NCI-H446 (cell line): ENCODE results near the gene ATXN7.

Experiments
- DNase-seq, 2 experiments: peaks; one replicate each; lab custom pipeline; 2025; lab: John Stamatoyannopoulos, UW

The ATXN7 gene

GRCh38 chr3:63986146-63986545 lies 122.5 kb downstream of the ATXN7 start:
- DNase-seq = no peak

DNA sequence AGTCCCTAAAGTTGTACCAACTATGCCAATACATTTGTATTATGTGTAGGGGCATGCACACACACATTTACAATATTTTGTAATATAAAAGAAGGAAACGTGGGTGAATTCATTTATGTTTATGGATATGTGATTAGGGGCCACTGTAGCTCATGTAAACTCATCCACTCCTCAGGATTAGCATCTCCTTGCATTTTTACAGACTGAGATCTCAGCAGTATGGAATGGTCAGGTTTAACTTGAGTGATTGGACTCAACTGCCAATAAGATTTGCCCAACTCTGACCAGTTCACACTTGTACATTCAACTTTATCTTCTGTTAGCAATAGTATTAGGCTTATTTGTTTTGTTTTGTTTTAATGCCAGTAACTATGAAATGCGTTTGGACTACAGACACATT lies 123.2 kb downstream of the ATXN7 start:
- DNase-seq = no peak

DNA sequence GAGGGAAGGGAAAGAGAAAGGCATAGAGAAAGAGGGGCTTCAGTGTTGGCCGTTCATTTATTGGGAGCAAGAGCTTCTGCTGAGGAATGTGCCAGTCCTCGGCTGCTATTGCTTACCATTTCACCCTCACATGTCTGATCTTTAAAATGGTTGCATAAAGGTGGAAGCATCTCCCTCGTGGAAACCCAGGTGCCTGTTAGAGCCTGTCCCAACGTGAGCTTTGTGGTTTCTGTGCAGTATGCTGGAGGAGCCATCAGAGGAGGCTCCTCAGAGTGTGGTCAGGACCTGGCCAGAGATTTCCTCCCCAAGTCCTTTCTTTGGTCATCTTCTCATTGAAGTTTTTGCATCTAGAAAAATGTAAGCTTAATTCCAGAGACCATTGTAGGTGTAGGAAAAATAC lies 125.3 kb downstream of the ATXN7 start:
- no peak for DNase-seq

DNA sequence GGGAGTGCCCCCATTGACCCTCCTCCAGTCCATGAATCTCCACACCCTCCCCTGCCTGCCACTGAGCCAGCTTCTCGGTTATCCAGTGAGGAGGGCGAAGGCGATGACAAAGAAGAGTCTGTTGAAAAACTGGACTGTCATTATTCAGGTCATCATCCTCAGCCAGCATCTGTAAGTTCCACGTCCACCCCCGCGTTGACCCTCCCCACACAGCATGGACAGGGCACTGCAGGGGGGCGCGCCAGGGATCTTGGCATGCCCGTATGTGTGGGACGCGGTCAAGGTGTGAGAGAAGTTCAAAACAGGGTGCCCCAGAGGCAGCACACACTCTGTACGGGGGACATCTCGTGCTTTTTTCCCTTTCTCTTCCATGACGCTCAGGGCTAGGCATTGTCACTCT lies 126.5 kb downstream of the ATXN7 start:
- no peak for DNase-seq

DNA sequence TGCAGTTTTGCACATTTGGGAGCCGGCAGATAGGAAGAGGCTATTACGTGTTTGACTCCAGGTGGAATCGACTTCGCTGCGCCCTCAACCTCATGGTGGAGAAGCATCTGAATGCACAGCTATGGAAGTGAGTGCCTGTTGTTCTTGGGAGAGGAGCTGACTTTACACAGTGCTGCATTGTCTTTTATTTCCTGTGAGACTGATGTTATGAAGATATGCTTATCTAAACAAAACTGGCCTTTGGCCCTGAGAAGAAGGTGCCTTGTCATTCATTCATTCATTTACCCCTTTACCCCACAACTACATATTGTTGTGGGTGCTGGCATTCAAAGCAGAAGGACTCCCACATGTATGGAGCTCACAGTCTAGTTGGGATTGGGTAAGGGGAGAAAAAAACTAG lies 127.1 kb downstream of the ATXN7 start:
- no peak for DNase-seq

GRCh38 chr3:63991666-63992065 lies 128.0 kb downstream of the ATXN7 start:
- DNase-seq = no peak

GRCh38 chr3:63992516-63993209 lies 129.0 kb downstream of the ATXN7 start:
- DNase-seq = no peak

GRCh38 chr3:63993653-63994079 lies 130.0 kb downstream of the ATXN7 start:
- DNase-seq = peak; percentile 0 to 59

GRCh38 chr3:63995086-63995485 lies 131.4 kb downstream of the ATXN7 start:
- no peak for DNase-seq

- DNase-seq = no peak
These were observed 135.4 kb downstream of the ATXN7 start for GRCh38 chr3:63998852-63999754.

- DNase-seq = no peak
These were observed 136.9 kb downstream of the ATXN7 start for GRCh38 chr3:64000453-64001055.

- no peak for DNase-seq
These were observed 138.6 kb downstream of the ATXN7 start for GRCh38 chr3:64002233-64002632.

DNA sequence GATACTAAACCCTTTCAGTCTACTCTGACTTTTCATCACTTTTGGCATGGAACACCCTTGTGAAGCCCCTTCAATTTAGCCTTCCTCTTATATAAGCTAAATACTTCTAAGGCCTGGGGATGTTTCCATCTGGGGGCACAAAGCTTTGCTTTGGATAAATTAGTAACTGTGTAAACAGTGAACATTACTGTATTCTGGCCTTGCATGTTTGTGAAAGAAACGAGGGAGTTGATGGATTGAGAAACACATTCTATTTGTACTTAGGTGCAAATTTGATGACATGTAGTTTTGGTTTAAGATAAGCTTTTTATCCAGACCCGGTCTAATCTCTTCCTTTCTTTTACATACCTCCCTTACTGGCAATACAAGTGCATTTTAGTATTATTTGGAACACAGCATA lies 139.9 kb downstream of the ATXN7 start:
- no peak for DNase-seq

DNA sequence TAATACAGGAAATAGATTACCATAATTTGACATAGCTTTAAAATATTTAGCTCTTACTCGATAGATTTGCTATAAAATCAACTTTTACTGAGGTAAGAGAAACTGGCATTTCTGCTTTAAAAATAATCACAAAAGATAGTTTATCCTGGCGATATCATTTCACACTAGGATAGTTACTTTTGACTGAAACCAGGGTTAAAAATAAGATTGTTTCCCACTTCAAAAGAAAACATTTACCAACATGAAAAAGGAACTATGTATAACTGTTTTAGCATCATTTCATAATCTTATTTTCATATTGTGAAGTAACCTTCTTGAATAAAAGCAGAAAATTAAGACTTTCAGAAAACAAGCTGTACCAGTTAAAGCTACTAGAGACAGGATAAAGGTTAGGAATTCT lies 144.3 kb downstream of the ATXN7 start:
- DNase-seq = no peak

DNA sequence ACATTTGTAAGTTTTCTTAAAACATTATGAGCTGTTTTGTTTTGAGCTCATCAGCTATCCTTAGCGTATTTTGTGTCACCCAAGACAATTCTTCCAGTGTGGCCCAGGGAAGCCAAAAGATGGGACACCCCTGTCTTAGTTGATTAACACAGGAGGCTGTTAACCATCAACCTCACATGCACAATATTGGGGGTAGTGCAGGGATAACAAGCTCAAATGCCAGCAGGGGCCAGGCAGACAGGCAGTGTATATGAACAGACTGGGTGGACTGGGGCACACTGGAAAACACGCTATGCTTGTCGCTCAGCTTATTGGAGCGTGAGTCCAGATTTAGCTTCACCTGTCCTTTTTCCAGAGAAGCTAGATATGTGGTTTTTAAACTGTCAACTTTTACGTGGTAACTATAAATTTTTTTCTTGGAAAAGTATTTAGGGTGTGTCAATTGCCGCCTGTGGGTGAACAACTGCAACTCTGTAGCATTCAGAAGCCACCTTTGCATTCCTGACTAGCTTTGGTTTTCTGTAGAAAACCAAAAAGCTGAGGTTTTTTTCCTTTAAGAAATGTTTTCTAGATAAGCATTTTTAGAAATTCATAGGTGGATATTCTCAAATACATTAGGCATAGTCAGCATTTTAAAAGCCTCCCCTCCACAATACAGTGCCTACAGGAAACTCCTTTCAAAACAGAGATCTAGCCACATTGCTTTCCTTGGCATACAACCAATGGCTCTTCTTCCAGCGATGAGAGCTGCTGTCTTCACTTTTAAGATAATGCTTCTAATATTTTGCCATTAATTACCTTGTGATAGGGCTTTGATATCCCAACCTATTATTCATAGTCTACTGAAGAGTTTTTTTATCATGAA lies 145.1 kb downstream of the ATXN7 start:
- no peak for DNase-seq

DNA sequence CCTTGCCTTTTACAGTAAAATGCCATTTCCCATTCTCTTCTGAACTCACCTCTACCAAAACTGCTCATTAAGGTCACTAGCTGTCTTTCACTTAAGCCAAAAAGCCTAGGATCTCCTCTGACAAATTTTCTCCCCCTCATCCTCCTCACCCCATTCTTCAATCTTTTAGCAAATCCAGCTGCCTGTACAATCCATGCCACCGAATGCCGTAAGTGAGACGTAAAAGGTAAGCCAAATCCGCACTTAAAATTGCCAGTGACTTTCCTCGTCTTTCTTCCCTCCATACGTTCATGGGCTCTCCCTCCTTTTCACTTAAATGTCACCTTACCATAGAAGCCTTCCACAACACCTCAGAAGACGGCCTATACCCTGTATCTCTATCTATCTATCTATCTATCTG lies 145.9 kb downstream of the ATXN7 start:
- DNase-seq = no peak

- DNase-seq = no peak
These were observed 146.5 kb downstream of the ATXN7 start for GRCh38 chr3:64010199-64010598.

- no peak for DNase-seq
These were observed 148.0 kb downstream of the ATXN7 start for GRCh38 chr3:64011685-64012084.

- DNase-seq = no peak
These were observed 153.4 kb downstream of the ATXN7 start for GRCh38 chr3:64016941-64017620.

DNA sequence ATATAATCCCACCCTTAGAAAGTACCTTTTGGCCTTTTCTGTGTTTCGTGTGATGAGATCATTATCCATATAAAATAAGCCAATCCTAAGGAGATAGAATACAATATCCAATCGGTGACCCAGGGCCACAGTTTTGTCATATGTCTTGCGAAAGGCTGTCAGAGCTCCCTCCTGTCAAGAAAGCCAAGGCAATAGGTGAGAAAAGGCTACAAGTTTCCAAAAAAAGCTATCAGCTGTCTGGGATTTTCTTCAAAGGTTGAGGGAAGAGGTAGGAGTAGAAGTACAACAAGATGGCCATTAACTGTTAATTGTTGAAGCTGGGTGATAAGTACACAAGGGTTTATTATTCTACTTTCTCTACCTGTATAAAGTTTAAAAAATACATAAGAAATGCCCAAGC lies 155.6 kb downstream of the ATXN7 start:
- no peak for DNase-seq

DNA sequence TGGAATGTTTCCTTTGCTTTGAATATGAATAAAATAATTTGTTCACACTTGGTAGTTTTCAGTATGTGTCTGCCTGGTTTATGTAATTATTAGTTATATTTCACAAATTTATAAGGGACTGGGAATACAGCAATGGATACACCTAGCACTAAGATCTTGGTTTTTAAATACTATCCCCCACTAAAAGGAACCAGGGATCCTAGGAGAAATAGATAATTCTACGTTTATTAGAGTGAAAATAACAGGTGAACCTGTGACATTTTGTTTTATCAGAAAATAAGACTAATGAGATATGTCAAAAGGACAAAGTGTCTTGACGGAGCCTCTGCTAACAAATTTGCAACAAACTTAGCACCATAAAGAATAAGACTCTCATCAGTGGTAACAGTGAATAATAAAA lies 156.2 kb downstream of the ATXN7 start:
- no peak for DNase-seq
